Measurements from ENCODE around the gene GLT8D2.
A peak's percentile ranks its signal among the peaks of the same experiment; 100 is the strongest.

The GLT8D2 gene

GRCh38 chr12:104003596-104003995, 46.4 kb downstream of the GLT8D2 start:
- no peak overlapping the region for H3K4me3 ChIP-seq (ENCODE audit: low read depth, low read length)
- no peak for DNase-seq (ENCODE audit: low read depth)
- TF ChIP-seq CTCF (conservative IDR thresholded peaks at IDR 0.05; ENCODE audit: low read depth, low read length), result no peak

- DNase-seq (ENCODE audit: low read depth), result peak; percentile 15
- no peak for TF ChIP-seq CTCF (conservative IDR thresholded peaks at IDR 0.05; ENCODE audit: low read depth, low read length)
- H3K4me3 ChIP-seq (ENCODE audit: low read depth, low read length), result no peak overlapping the region
These were observed 47.3 kb downstream of the GLT8D2 start for GRCh38 chr12:104002686-104003085.

GRCh38 chr12:104000807-104001434, 49.1 kb downstream of the GLT8D2 start:
- no peak for TF ChIP-seq CTCF (conservative IDR thresholded peaks at IDR 0.05; ENCODE audit: low read depth, low read length)
- DNase-seq (ENCODE audit: low read depth), result no peak
- H3K4me3 ChIP-seq (ENCODE audit: low read depth, low read length), result no peak overlapping the region

- H3K4me3 ChIP-seq (ENCODE audit: low read depth, low read length), result no peak overlapping the region
These were observed 51.0 kb downstream of the GLT8D2 start for GRCh38 chr12:103998976-103999375.

GRCh38 chr12:103997286-103997900, 52.6 kb downstream of the GLT8D2 start:
- no peak overlapping the region for H3K4me3 ChIP-seq (ENCODE audit: low read depth, low read length)
- no peak for TF ChIP-seq CTCF (conservative IDR thresholded peaks at IDR 0.05; ENCODE audit: low read depth, low read length)
- no peak for DNase-seq (ENCODE audit: low read depth)

More at GRCh38 chr12:103998976-103999375, 51.0 kb downstream of the GLT8D2 start:
- DNase-seq (ENCODE audit: low read depth), result no peak
- no peak for TF ChIP-seq CTCF (conservative IDR thresholded peaks at IDR 0.05; ENCODE audit: low read depth, low read length)

GRCh38 chr12:103996595-103996994, 53.4 kb downstream of the GLT8D2 start:
- no peak for TF ChIP-seq CTCF (conservative IDR thresholded peaks at IDR 0.05; ENCODE audit: low read depth, low read length)
- DNase-seq (ENCODE audit: low read depth), result no peak
- no peak overlapping the region for H3K4me3 ChIP-seq (ENCODE audit: low read depth, low read length)

- H3K4me3 ChIP-seq (ENCODE audit: low read depth, low read length), result no peak overlapping the region
- TF ChIP-seq CTCF (conservative IDR thresholded peaks at IDR 0.05; ENCODE audit: low read depth, low read length), result no peak
- DNase-seq (ENCODE audit: low read depth), result no peak
These were observed 55.8 kb downstream of the GLT8D2 start for GRCh38 chr12:103994235-103994634.

Measured in choroid plexus epithelial cell (primary cell).